Inflammatory macrophage treated with lipopolysaccharide for 1 hour (primary cell): ENCODE measurements around the gene EPHA5.
"Not testable (repeated sequence)": the region's sequence is repeated elsewhere in the genome, so short reads cannot be mapped to it uniquely, and the experiment has no call there.

Experiments
- DNase-seq, 2 donors: peaks; one replicate each; pipeline ENCODE4 v3.0.0-alpha.2; 2020 to 2022

EPHA5 gene

GRCh38 chr4:65353098-65353497 lies 317.2 kb downstream of the EPHA5 start:
- no peak for DNase-seq

GRCh38 chr4:65344278-65344825 lies 325.9 kb downstream of the EPHA5 start:
- DNase-seq = no peak

DNA sequence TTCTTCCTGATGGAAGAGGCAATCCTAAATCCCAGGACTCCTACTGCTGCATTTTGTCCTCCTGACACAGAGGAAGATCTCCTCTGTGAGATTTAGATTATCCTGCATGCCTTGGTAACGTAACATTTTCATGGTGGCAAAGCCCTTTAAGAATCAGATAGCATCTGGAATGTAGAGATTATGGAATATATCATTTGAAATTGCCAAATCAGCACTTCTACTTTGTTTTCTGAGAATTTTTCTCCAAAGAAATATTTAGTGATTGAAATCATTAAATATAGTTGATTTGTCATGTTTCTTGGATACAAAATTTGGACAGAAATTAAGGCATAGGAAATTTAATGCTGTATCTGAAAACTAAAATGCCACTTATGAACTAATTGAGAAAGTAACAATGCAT lies 326.9 kb downstream of the EPHA5 start:
- DNase-seq = no peak

- no peak for DNase-seq
These were observed 328.7 kb downstream of the EPHA5 start for GRCh38 chr4:65341557-65341956.

- no peak for DNase-seq
These were observed 329.7 kb downstream of the EPHA5 start for GRCh38 chr4:65340382-65341109.

GRCh38 chr4:65337371-65337770 lies 332.9 kb downstream of the EPHA5 start:
- DNase-seq = no peak

DNA sequence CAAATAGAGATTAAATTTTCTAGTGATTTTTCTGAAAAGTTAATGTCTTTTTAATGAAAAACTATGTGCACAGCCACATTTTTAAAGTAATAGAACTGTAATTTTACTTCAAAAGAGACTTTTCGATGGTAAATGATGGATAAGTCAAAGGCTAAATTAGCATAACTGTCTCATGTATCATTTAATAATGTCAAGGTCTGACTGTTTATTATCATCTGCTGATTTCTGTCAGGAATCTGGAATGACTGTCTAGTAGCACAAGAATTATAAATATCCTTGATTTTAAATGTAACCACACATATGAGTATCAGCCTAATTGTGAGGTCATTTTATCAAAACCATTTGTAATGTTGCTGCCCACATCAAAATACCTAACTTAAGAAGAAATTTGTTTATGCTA lies 333.8 kb downstream of the EPHA5 start:
- DNase-seq = no peak

GRCh38 chr4:65316534-65316933 lies 353.8 kb downstream of the EPHA5 start:
- no peak for DNase-seq

DNA sequence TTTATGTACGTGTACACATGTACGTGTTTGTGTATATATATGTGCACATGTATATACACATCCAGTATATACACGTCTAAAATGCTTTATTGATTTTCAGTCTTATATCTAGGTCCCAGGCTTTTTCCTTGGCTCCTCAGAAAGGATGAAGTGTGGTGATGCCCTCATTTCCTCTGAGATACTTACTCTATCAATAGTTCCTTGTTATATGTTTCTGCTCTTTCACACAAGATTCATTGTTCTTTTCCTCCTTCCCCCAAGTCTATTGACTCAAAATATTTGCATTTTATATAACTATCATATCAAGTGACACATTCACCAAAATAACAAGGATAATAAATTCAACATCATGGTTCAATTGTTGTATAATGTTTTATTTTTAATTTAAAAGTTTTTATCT lies 359.2 kb downstream of the EPHA5 start:
- no peak for DNase-seq

DNA sequence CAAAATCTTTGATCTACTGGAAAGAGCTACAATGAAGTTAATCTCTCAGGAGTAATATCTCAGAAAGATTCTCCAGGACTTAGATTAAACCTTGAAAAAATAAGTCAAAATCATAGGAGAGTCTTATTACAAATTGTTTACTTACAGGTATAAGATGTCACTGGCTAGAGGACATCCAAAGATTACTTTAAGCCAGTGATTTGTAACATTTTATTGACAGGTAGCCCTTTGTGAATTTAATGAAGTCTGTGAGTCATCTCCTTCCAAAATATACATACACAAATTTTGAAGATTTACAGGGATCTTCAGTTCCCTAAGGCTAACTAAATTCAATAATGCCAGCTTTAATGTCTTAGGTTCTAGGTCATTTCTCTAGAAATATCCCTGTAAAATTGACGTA lies 359.7 kb downstream of the EPHA5 start:
- DNase-seq = no peak

DNA sequence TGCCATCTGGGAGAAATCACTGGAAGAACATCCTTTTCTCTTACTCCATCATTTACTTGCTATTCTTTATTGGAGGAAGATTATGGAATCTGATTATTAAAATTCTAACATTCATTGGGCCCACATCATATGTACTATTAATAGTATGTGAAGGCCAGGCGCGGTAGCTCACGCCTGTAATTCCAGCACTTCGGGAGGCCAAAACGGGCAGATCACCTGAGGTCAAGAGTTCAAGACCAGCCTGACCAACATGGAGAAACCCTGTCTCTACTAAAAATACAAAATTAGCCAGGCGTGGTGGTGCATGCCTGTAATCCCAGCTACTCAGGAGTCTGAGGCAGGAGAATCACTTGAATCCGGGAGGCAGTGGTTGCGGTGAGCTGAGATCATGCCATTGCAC lies 361.7 kb downstream of the EPHA5 start:
- DNase-seq = not testable (repeated sequence)

GRCh38 chr4:65302145-65302544 lies 368.1 kb downstream of the EPHA5 start:
- no peak for DNase-seq

GRCh38 chr4:65296246-65296645 lies 374.0 kb downstream of the EPHA5 start:
- DNase-seq = no peak

GRCh38 chr4:65287071-65287470 lies 383.2 kb downstream of the EPHA5 start:
- DNase-seq = no peak
